ENCODE results near the gene DAPK1.

DNA sequence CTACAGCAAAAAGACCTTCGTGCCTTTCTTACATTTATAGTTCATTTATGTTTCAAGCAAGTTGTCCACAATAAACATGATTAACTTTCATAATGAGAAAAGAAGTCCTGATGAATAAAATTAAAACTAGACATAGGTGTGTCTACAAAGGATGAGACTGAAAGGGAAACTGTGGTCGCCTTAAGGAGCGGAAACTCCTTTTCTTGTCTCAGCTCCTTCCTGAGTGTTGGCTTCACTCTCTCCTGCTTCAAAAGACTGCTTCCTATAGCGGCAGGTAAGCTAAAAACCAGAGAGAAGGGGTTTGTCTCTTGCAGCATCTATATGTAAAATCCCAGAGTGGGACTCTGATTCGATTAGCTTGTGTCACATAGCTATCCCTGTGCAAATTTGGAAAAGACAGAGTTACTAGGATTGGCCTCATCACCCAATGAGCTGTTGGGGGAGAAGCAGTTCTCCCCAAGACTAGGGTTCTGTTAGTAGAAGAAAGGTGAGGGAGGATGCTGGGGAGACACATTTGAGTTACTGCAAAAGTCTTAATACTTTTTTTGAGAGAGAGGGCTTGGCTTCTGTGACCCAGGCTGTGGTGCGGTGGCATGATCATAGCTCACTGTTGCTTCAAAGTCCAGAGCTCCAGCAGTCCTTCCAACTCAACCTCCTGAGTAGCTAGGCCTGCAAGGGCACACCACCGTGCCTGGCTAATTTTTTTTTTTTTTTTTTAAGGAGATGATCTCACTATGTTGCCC, 211.5 kb downstream of the DAPK1 start:
- TF ChIP-seq, protein P1, sequence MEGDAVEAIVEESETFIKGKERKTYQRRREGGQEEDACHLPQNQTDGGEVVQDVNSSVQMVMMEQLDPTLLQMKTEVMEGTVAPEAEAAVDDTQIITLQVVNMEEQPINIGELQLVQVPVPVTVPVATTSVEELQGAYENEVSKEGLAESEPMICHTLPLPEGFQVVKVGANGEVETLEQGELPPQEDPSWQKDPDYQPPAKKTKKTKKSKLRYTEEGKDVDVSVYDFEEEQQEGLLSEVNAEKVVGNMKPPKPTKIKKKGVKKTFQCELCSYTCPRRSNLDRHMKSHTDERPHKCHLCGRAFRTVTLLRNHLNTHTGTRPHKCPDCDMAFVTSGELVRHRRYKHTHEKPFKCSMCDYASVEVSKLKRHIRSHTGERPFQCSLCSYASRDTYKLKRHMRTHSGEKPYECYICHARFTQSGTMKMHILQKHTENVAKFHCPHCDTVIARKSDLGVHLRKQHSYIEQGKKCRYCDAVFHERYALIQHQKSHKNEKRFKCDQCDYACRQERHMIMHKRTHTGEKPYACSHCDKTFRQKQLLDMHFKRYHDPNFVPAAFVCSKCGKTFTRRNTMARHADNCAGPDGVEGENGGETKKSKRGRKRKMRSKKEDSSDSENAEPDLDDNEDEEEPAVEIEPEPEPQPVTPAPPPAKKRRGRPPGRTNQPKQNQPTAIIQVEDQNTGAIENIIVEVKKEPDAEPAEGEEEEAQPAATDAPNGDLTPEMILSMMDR (IDR thresholded peaks at IDR 0.05), result no peak
- TF ChIP-seq POLR2A (IDR thresholded peaks at IDR 0.05) (no peak), POLR2AphosphoS5 (IDR thresholded peaks at IDR 0.05) (no peak)

Measured in stomach (tissue), 4 donors.